ENCODE data around the gene HS3ST3A1. TPM values are rescaled to one million over a fixed set of nuclear protein-coding genes. Genes with fewer than 3 reads are reported as not detected.

Gene HS3ST3A1
- polyA plus RNA-seq, 3 donors: 0.20 TPM; not detected in 2

DNA sequence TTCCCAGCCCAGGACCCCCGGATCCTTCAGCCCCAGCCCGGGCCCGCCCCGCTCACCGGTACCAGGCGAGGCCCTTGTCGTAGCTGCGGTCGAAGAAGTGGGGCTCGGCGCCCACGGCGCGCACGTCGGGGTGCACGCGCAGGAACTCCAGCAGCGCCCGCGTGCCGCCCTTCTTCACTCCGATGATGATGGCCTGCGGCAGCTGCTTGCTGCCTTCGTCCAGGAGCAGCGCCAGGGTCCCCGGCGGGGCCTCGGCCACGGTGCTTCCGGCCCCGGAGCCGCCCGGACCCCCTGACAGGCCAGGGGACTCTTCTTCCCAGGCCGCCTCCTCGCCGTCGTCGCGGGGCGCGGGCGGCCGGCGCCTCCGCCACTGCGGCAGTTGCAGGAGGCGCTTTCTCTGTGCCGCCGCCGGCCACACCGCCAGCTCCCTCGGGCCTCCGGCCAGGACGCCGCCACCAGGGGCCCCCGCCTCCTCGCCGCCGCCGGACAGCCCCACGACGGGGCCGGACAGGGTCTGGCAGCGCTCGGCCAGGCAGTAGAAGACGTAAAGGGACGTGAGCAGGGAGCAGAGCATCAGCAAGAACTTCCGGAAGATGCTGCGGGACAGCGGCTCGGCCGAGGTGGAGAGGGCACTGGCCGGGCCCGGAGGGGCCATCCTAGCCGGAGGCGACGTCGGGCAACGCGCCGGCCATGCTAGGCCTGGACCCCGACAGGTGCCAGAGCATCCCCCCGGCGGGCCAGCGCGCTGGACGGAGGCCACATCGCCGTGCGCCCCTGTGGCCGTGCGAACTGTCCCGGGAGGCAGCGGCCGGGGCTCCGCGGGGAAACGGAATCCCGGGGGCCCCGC lies 1.0 kb downstream of the HS3ST3A1 start:
- peaks cover 3% of the 10 kb centered on the region for H3K4me1 Mint-ChIP-seq
- TF ChIP-seq CTCF (IDR thresholded peaks at IDR 0.05): no peak
- intact Hi-C loops (cut with micrococcal nuclease): no loop called here
- 5% methylated on average over 101 of the region's 101 CpGs for WGBS (ENCODE audit: insufficient coverage)
- Histone ChIP-seq H3K9me3 (replicated peaks in 1 of 2; ENCODE audit: control insufficient read depth in 1 of 2, insufficient read depth in 1 of 2, low read length in 2 of 2) (peaks cover 0 to 22% of the 10 kb centered on the region in 2 donors), H4K20me1 (ENCODE audit: insufficient read depth, low read length) (no peaks in the 10 kb centered on the region), H3K4me2 (replicated peaks; ENCODE audit: extremely low read depth, low read length, poor library complexity, severe bottlenecking) (no peak overlapping the region), H3K27me3 (ENCODE audit: control insufficient read depth in 2 of 2, insufficient read depth in 2 of 2, low read length in 2 of 2) (peaks cover 31 to 62% of the 10 kb centered on the region in 2 donors), H3K79me2 (ENCODE audit: insufficient read depth, low read length) (no peaks in the 10 kb centered on the region), H2AFZ (ENCODE audit: insufficient read depth, low read depth, low read length, poor library complexity, severe bottlenecking) (no peak overlapping the region), H3K4me1 (ENCODE audit: control insufficient read depth in 1 of 2, insufficient read depth in 2 of 2, low read length in 2 of 2) (peaks cover 3 to 6% of the 10 kb centered on the region in 2 donors), H3K36me3 (replicated peaks in 1 of 2; ENCODE audit: control insufficient read depth in 1 of 2, insufficient read depth in 2 of 2, low read length in 2 of 2) (no peaks in the 10 kb centered on the region), H3K9ac (ENCODE audit: insufficient read depth, low read length, poor library complexity, severe bottlenecking) (no peak overlapping the region), H3K4me3 (replicated peaks in 1 of 3; ENCODE audit: low read depth in 2 of 3, low read length in 3 of 3) (no peak overlapping the region), H3K27ac (ENCODE audit: low read depth in 1 of 2, low read length in 2 of 2) (no peak overlapping the region)
- H3K9me3 Mint-ChIP-seq: peaks cover 0 to 9% (median 2%) of the 10 kb centered on the region in 7 donors
- peaks cover 0 to 6% of the 10 kb centered on the region in 2 donors for H3K36me3 Mint-ChIP-seq
- no peak for DNase-seq
- H3K27me3 Mint-ChIP-seq (ENCODE audit: low read depth in 3 of 3): peaks cover 53 to 74% (median 57%) of the 10 kb centered on the region in 3 donors
- H3K27ac Mint-ChIP-seq: no peak overlapping the region
- H3K4me3 Mint-ChIP-seq: peak overlapping the region in 1 of 2 donors; percentile 68

DNA sequence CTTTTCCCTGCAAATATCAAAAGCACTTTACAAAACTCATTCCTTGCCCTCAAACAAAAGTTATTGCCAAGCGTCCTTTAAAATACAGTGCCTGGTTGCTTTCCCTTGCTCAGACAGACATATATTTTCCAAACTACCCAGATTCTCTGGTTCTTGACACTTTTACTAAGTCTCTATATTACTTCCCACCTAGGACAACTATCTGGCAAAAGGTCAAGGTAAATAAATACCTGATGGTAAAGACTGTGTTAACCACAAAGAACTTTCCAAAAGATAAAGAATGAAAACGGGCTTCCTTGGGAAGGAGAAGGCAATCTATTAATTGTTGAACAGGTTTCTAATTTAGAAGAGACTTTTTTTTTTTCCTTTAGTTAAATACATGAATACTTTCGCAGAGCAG lies 1.9 kb downstream of the HS3ST3A1 start:
- Histone ChIP-seq H3K36me3 (replicated peaks in 1 of 2; ENCODE audit: control insufficient read depth in 1 of 2, insufficient read depth in 2 of 2, low read length in 2 of 2) (no peaks in the 10 kb centered on the region), H4K20me1 (ENCODE audit: insufficient read depth, low read length) (no peaks in the 10 kb centered on the region), H3K4me2 (replicated peaks; ENCODE audit: extremely low read depth, low read length, poor library complexity, severe bottlenecking) (no peak overlapping the region), H3K4me3 (replicated peaks in 1 of 3; ENCODE audit: low read depth in 2 of 3, low read length in 3 of 3) (no peak overlapping the region), H3K79me2 (ENCODE audit: insufficient read depth, low read length) (no peaks in the 10 kb centered on the region), H3K27me3 (ENCODE audit: control insufficient read depth in 2 of 2, insufficient read depth in 2 of 2, low read length in 2 of 2) (peaks cover 34 to 62% of the 10 kb centered on the region in 2 donors), H3K27ac (ENCODE audit: low read depth in 1 of 2, low read length in 2 of 2) (no peak overlapping the region), H2AFZ (ENCODE audit: insufficient read depth, low read depth, low read length, poor library complexity, severe bottlenecking) (no peak overlapping the region), H3K9ac (ENCODE audit: insufficient read depth, low read length, poor library complexity, severe bottlenecking) (no peak overlapping the region), H3K9me3 (replicated peaks in 1 of 2; ENCODE audit: control insufficient read depth in 1 of 2, insufficient read depth in 1 of 2, low read length in 2 of 2) (peaks cover 0 to 22% of the 10 kb centered on the region in 2 donors), H3K4me1 (ENCODE audit: control insufficient read depth in 1 of 2, insufficient read depth in 2 of 2, low read length in 2 of 2) (peaks cover 3 to 6% of the 10 kb centered on the region in 2 donors)
- intact Hi-C loops (cut with micrococcal nuclease): loop anchor here (5.0 kb wide), 2 partner anchors 702 to 1327 kb away; partner anchors contain the start of gene HS3ST3B1 (in 2 of the 2)
- Mint-ChIP-seq H3K4me3 (peak overlapping the region in 1 of 2 donors; percentile 56), H3K4me1 (peaks cover 5% of the 10 kb centered on the region), H3K27me3 (ENCODE audit: low read depth in 3 of 3) (peaks cover 48 to 72% (median 57%) of the 10 kb centered on the region in 3 donors), H3K9me3 (peaks cover 0 to 9% (median 2%) of the 10 kb centered on the region in 7 donors), H3K27ac (no peak overlapping the region), H3K36me3 (peaks cover 0 to 6% of the 10 kb centered on the region in 2 donors)
- no peak for DNase-seq
- no CpG with 5 or more reads among the region's 3 CpGs for WGBS (ENCODE audit: insufficient coverage)
- TF ChIP-seq CTCF (IDR thresholded peaks at IDR 0.05): no peak

Measured in CD14-positive monocyte (primary cell).